Stimulated activated CD8-positive, alpha-beta memory T cell treated with anti-CD3 and anti-CD28 coated beads, Interleukin-15, amount 100 ng/mL, for 4 hours (primary cell): Measurements from ENCODE around the gene ZBTB17.
"Not testable (repeated sequence)": the region's sequence is repeated elsewhere in the genome, so short reads cannot be mapped to it uniquely, and the experiment has no call there.

Source experiments
- DNase-seq, 2 donors: peaks; one replicate each; pipeline ENCODE4 v3.0.0-alpha.2; 2020; ENCODE audit warnings: low read depth in 2 of 2

The ZBTB17 gene

DNA sequence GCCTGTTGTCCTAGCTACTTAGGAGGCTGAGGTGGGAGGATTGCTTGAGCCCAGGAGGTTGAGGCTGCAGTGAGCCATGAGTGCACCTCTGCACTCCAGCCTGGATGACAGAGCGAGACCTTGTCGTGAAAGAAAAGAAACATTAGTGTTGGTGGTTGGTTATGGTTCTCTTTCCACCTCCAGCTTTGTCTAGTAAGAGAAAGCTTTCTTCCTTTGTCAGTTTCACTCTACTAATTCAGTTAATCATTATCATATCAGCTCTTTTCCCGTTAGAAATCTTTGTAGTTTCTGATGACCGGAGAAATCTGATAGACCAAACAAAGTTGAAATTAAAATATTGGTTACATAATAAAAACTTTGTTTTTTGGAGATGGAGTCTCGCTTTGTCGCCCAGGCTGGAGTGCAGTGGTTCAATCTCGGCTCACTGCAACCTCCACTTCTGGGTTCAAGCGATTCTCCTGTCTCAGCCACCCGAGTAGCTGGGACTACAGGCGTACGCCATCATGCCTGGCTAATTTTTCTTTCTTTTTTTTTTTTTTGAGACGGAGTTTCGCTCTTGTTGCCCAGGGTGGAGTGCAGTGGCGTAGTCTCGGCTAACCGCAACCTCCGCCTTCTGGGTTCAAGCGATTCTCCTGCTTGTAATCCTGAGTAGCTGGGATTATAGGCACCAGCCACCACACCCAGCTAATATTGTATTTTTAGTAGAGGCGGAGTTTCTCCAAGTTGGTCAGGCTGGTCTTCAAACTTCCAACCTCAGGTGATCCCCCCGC lies 78.9 kb downstream of the ZBTB17 start:
- DNase-seq, result not testable (repeated sequence)

- no peak for DNase-seq
These were observed 80.7 kb downstream of the ZBTB17 start for GRCh38 chr1:15895233-15895632.

GRCh38 chr1:15892857-15893599 lies 82.9 kb downstream of the ZBTB17 start:
- DNase-seq, result not testable (repeated sequence)
